WTC11 (cell line): ENCODE measurements around the gene DHRS7. TPM values are rescaled to one million over a fixed set of nuclear protein-coding genes. Genes with fewer than 3 reads are reported as not detected.

Experiments
- ATAC-seq: fragments of 200-7000 bp; cut with Tn5 transposase; 2 replicates; pipeline ENCODE4 v1.10.0; 2021; ENCODE audit warnings: mild to moderate bottlenecking, moderate library complexity
- CTCF ChIA-PET: fragments of 300-600 bp; sonication (Branson Sonifier 250); formaldehyde crosslinking; loops from one replicate; lab custom pipeline; 2021; ENCODE audit warnings: antibody characterized with exemption; lab: Charles Lee
- POLR2A ChIA-PET: fragments of 350-600 bp; sonication (Branson Sonifier 250); formaldehyde crosslinking; loops from one replicate; lab custom pipeline; 2021; ENCODE audit warnings: antibody characterized with exemption; lab: Charles Lee
- DNase-seq: peaks from one replicate; pipeline ENCODE4 v3.0.0; 2021; ENCODE audit warnings: low spot score
- H3K27ac Mint-ChIP-seq: 2 replicates; pipeline ENCODE4 v1.8.0; 2021; ENCODE audit warnings: mixed read lengths
- H3K27me3 Mint-ChIP-seq: 2 replicates; pipeline ENCODE4 v1.8.0; 2021; ENCODE audit warnings: low read depth, mild to moderate bottlenecking, moderate library complexity, mixed read lengths
- H3K36me3 Mint-ChIP-seq: 2 replicates; pipeline ENCODE4 v1.8.0; 2021; ENCODE audit warnings: mixed read lengths
- H3K4me1 Mint-ChIP-seq: 2 replicates; pipeline ENCODE4 v1.8.0; 2022; ENCODE audit warnings: mixed read lengths
- H3K4me3 Mint-ChIP-seq: 2 replicates; pipeline ENCODE4 v1.8.0; 2021; ENCODE audit warnings: mild to moderate bottlenecking, moderate library complexity, mixed read lengths
- H3K9me3 Mint-ChIP-seq: 2 replicates; pipeline ENCODE4 v1.8.0; 2021; ENCODE audit warnings: mixed read lengths
- ATF6 ChIP-seq: sonication (generic); formaldehyde crosslinking; IDR thresholded peaks from 2 replicates; pipeline ENCODE4 v1.8.1; 2023; ENCODE audit warnings: mild to moderate bottlenecking, missing genetic modification reagents
- CDX4 ChIP-seq: fragments of 250-450 bp; sonication (Bioruptor Pico); IDR thresholded peaks from 2 replicates; pipeline ENCODE4 v1.9.0; 2021; ENCODE audit warnings: moderate library complexity, mild to moderate bottlenecking, inconsistent platforms, borderline replicate concordance
- CREB1 ChIP-seq: sonication (generic); formaldehyde crosslinking; IDR thresholded peaks from 2 replicates; pipeline ENCODE4 v1.8.0; 2023; ENCODE audit warnings: mild to moderate bottlenecking, missing genetic modification reagents
- CTCF ChIP-seq: fragments of 200-600 bp; IDR thresholded peaks from 2 replicates; pipeline ENCODE4 v1.8.0; 2022; ENCODE audit warnings: antibody characterized with exemption
- E2F1 ChIP-seq: sonication (generic); formaldehyde crosslinking; IDR thresholded peaks from 2 replicates; pipeline ENCODE4 v1.8.0; 2022; ENCODE audit warnings: mild to moderate bottlenecking, missing genetic modification reagents
- GTF2I ChIP-seq: fragments of 250-450 bp; sonication (Bioruptor Pico); conservative IDR thresholded peaks from 2 replicates; pipeline ENCODE4 v1.4.0; 2021; ENCODE audit warnings: mild to moderate bottlenecking
- HMGXB4 ChIP-seq: sonication (generic); formaldehyde crosslinking; IDR thresholded peaks from 2 replicates; pipeline ENCODE4 v1.8.1; 2023; ENCODE audit warnings: mild to moderate bottlenecking, moderate library complexity, missing genetic modification reagents
- MLX ChIP-seq: sonication (generic); formaldehyde crosslinking; IDR thresholded peaks from 2 replicates; pipeline ENCODE4 v1.8.1; 2023; ENCODE audit warnings: mild to moderate bottlenecking, missing genetic modification reagents, moderate library complexity
- MXD4 ChIP-seq: fragments of 250-450 bp; sonication (Bioruptor Pico); IDR thresholded peaks from 2 replicates; pipeline ENCODE4 v1.8.0; 2021; ENCODE audit warnings: mild to moderate bottlenecking, moderate library complexity, borderline replicate concordance
- NFATC4 ChIP-seq: fragments of 250-450 bp; sonication (Bioruptor Pico); IDR thresholded peaks from 2 replicates; pipeline ENCODE4 v1.9.0; 2021; ENCODE audit warnings: mild to moderate bottlenecking
- OVOL2 ChIP-seq: fragments of 250-450 bp; sonication (Bioruptor Pico); IDR thresholded peaks from 2 replicates; pipeline ENCODE4 v1.9.0; 2021; ENCODE audit warnings: mild to moderate bottlenecking, borderline replicate concordance
- USF2 ChIP-seq: sonication (generic); formaldehyde crosslinking; IDR thresholded peaks from 2 replicates; pipeline ENCODE4 v1.8.1; 2023; ENCODE audit warnings: mild to moderate bottlenecking, missing genetic modification reagents, moderate library complexity
- ZNF396 ChIP-seq: fragments of 250-450 bp; sonication (Bioruptor Pico); IDR thresholded peaks from 2 replicates; pipeline ENCODE4 v1.8.0; 2021; ENCODE audit warnings: mild to moderate bottlenecking, moderate library complexity, borderline replicate concordance
- total RNA-seq: library from RNA; stranded (reverse); gene quantifications from 3 replicates; pipeline ENCODE4 v1.2.3, GENCODE V29; 2021

Gene DHRS7
- total RNA-seq, 1 experiment from 2014 or later, result 39.9 TPM

- CTCF ChIA-PET, result no interaction called here
These were observed 47.5 kb upstream of the DHRS7 start for GRCh38 chr14:60212503-60213371.

More at GRCh38 chr14:60212503-60213371, 47.5 kb upstream of the DHRS7 start:
- H3K4me1 Mint-ChIP-seq, result peaks cover 11% of the 10 kb centered on the region
- ATAC-seq (no peak), DNase-seq (no peak)
- no peaks in the 10 kb centered on the region; the same call in none of the 2 replicates for H3K27me3 Mint-ChIP-seq
- POLR2A ChIA-PET, result interaction anchor here (1.7 kb wide), 1 partner anchor 36 kb away, joined by 7 read pairs; the partner anchor contains the start of gene PPM1A
- TF ChIP-seq OVOL2 (no peak), CTCF (no peak), CREB1 (CRISPR knock-in tag) (no peak), MLX (CRISPR knock-in tag) (no peak), HMGXB4 (CRISPR knock-in tag) (no peak), E2F1 (no peak), CDX4 (CRISPR knock-in tag) (no peak), ZNF396 (CRISPR knock-in tag) (no peak), GTF2I (no peak), USF2 (CRISPR knock-in tag) (no peak), ATF6 (no peak), NFATC4 (CRISPR knock-in tag) (no peak), MXD4 (CRISPR knock-in tag) (no peak)
- no peak overlapping the region for H3K4me3 Mint-ChIP-seq
- H3K27ac Mint-ChIP-seq, result no peak overlapping the region
- H3K36me3 Mint-ChIP-seq, result no peaks in the 10 kb centered on the region
- no peaks in the 10 kb centered on the region for H3K9me3 Mint-ChIP-seq
